HEK293 (cell line): ENCODE results near the gene CENPV.
A peak's percentile ranks its signal among the peaks of the same experiment; 100 is the strongest.

Source experiments
- CTCF ChIP-seq: fragments of 450-650 bp; formaldehyde crosslinking; IDR thresholded peaks from 2 replicates; pipeline ENCODE4 v1.5.1; 2016; ENCODE audit warnings: missing biosample characterization, missing genetic modification characterization
- FEZF1 ChIP-seq: fragments of 450-650 bp; formaldehyde crosslinking; IDR thresholded peaks from 2 replicates; pipeline ENCODE4 v1.5.1; 2016; ENCODE audit warnings: missing biosample characterization, missing genetic modification characterization
- GLI4 ChIP-seq: fragments of 450-650 bp; formaldehyde crosslinking; IDR thresholded peaks from 2 replicates; pipeline ENCODE4 v1.5.1; 2016; ENCODE audit warnings: missing biosample characterization, missing genetic modification characterization
- GLIS1 ChIP-seq: fragments of 450-650 bp; formaldehyde crosslinking; IDR thresholded peaks from 2 replicates; pipeline ENCODE4 v1.5.1; 2016; ENCODE audit warnings: missing biosample characterization, missing genetic modification characterization
- HOXA7 ChIP-seq: sonication (generic); formaldehyde crosslinking; IDR thresholded peaks from 2 replicates; pipeline ENCODE4 v1.8.1; 2022; ENCODE audit warnings: missing genetic modification reagents, borderline replicate concordance
- HOXC10 ChIP-seq: sonication (generic); formaldehyde crosslinking; IDR thresholded peaks from 2 replicates; pipeline ENCODE4 v1.8.1; 2023; ENCODE audit warnings: mild to moderate bottlenecking, missing genetic modification reagents
- IKZF3 ChIP-seq: fragments of 450-650 bp; IDR thresholded peaks from 2 replicates; pipeline ENCODE4 v1.5.0; 2018; ENCODE audit warnings: missing biosample characterization, mild to moderate bottlenecking, missing genetic modification characterization, moderate library complexity
- KLF8 ChIP-seq: fragments of 450-650 bp; formaldehyde crosslinking; IDR thresholded peaks from 2 replicates; pipeline ENCODE4 v1.5.1; 2016; ENCODE audit warnings: missing biosample characterization, missing genetic modification characterization
- MEIS1 ChIP-seq: sonication (generic); formaldehyde crosslinking; IDR thresholded peaks from 2 replicates; pipeline ENCODE4 v1.8.1; 2022; ENCODE audit warnings: missing genetic modification reagents, mild to moderate bottlenecking, borderline replicate concordance
- ZBTB21 ChIP-seq: fragments of 450-650 bp; formaldehyde crosslinking; IDR thresholded peaks from 2 replicates; pipeline ENCODE4 v1.5.1; 2017; ENCODE audit warnings: missing biosample characterization, missing genetic modification characterization
- ZBTB48 ChIP-seq: fragments of 450-650 bp; formaldehyde crosslinking; IDR thresholded peaks from 2 replicates; pipeline ENCODE4 v1.5.1; 2016; ENCODE audit warnings: missing biosample characterization, missing genetic modification characterization
- ZBTB7A ChIP-seq: fragments of 450-650 bp; formaldehyde crosslinking; IDR thresholded peaks from 2 replicates; pipeline ENCODE4 v1.5.1; 2016; ENCODE audit warnings: low read depth, missing biosample characterization, missing genetic modification characterization
- ZNF121 ChIP-seq: fragments of 450-650 bp; formaldehyde crosslinking; IDR thresholded peaks from 2 replicates; pipeline ENCODE4 v1.5.1; 2016; ENCODE audit warnings: missing biosample characterization, missing genetic modification characterization
- ZNF132 ChIP-seq: fragments of 450-650 bp; formaldehyde crosslinking; IDR thresholded peaks from 2 replicates; pipeline ENCODE4 v1.5.1; 2017; ENCODE audit warnings: missing biosample characterization, missing genetic modification characterization, borderline replicate concordance
- ZNF146 ChIP-seq: fragments of 450-650 bp; formaldehyde crosslinking; IDR thresholded peaks from 2 replicates; pipeline ENCODE4 v1.5.1; 2016; ENCODE audit warnings: missing biosample characterization, missing genetic modification characterization
- ZNF2 ChIP-seq: fragments of 450-650 bp; formaldehyde crosslinking; IDR thresholded peaks from 2 replicates; pipeline ENCODE4 v1.5.1; 2016; ENCODE audit warnings: missing biosample characterization, missing genetic modification characterization
- ZNF341 ChIP-seq: fragments of 450-650 bp; formaldehyde crosslinking; IDR thresholded peaks from 2 replicates; pipeline ENCODE4; 2016; ENCODE audit warnings: low read depth, missing biosample characterization, missing genetic modification characterization
- ZNF514 ChIP-seq: fragments of 450-650 bp; formaldehyde crosslinking; IDR thresholded peaks from 2 replicates; pipeline ENCODE4 v1.5.1; 2016; ENCODE audit warnings: missing biosample characterization, missing genetic modification characterization
- ZNF621 ChIP-seq: fragments of 450-650 bp; formaldehyde crosslinking; IDR thresholded peaks from 2 replicates; pipeline ENCODE4 v1.5.1; 2017; ENCODE audit warnings: missing biosample characterization, missing genetic modification characterization
- ZNF624 ChIP-seq: fragments of 450-650 bp; formaldehyde crosslinking; IDR thresholded peaks from 2 replicates; pipeline ENCODE4 v1.5.1; 2017; ENCODE audit warnings: missing biosample characterization, missing genetic modification characterization
- ZNF658 ChIP-seq: fragments of 450-650 bp; formaldehyde crosslinking; IDR thresholded peaks from 2 replicates; pipeline ENCODE4; 2016; ENCODE audit warnings: missing biosample characterization, missing genetic modification characterization
- ZNF707 ChIP-seq: fragments of 450-650 bp; formaldehyde crosslinking; IDR thresholded peaks from 2 replicates; pipeline ENCODE4 v1.5.1; 2016; ENCODE audit warnings: missing biosample characterization, missing genetic modification characterization
- ZNF76 ChIP-seq: fragments of 450-650 bp; formaldehyde crosslinking; IDR thresholded peaks from 2 replicates; pipeline ENCODE4; 2016; ENCODE audit warnings: low read depth, missing biosample characterization, missing genetic modification characterization, borderline replicate concordance
- ZNF791 ChIP-seq: fragments of 450-650 bp; formaldehyde crosslinking; IDR thresholded peaks from 2 replicates; pipeline ENCODE4 v1.5.1; 2016; ENCODE audit warnings: missing biosample characterization, missing genetic modification characterization
- ZNF792 ChIP-seq: fragments of 450-650 bp; formaldehyde crosslinking; IDR thresholded peaks from 2 replicates; pipeline ENCODE4 v1.5.1; 2016; ENCODE audit warnings: missing biosample characterization, missing genetic modification characterization
- TF ChIP-seq, protein P1 (sequence below): fragments of 450-650 bp; formaldehyde crosslinking; conservative IDR thresholded peaks from 2 replicates; pipeline ENCODE4 v1.5.1; 2016; ENCODE audit warnings: low read depth, missing biosample characterization, missing genetic modification characterization
- TF ChIP-seq, protein P2 (sequence below): fragments of 450-650 bp; formaldehyde crosslinking; conservative IDR thresholded peaks from 2 replicates; pipeline ENCODE4 v1.5.1; 2016; ENCODE audit warnings: low read depth, missing biosample characterization, missing genetic modification characterization
- TF ChIP-seq, protein P3 (sequence below): fragments of 450-650 bp; formaldehyde crosslinking; IDR thresholded peaks from 2 replicates; pipeline ENCODE4 v1.5.1; 2016; ENCODE audit warnings: missing biosample characterization, missing genetic modification characterization
- TF ChIP-seq, protein P4 (sequence below): fragments of 450-650 bp; formaldehyde crosslinking; IDR thresholded peaks from 2 replicates; pipeline ENCODE4 v1.5.1; 2016; ENCODE audit warnings: missing biosample characterization, missing genetic modification characterization

The CENPV gene

GRCh38 chr17:16352303-16352666 lies 984 bp downstream of the CENPV start (continued):
- no peak for TF ChIP-seq HOXA7 (CRISPR knock-in tag)
- TF ChIP-seq, protein P1, sequence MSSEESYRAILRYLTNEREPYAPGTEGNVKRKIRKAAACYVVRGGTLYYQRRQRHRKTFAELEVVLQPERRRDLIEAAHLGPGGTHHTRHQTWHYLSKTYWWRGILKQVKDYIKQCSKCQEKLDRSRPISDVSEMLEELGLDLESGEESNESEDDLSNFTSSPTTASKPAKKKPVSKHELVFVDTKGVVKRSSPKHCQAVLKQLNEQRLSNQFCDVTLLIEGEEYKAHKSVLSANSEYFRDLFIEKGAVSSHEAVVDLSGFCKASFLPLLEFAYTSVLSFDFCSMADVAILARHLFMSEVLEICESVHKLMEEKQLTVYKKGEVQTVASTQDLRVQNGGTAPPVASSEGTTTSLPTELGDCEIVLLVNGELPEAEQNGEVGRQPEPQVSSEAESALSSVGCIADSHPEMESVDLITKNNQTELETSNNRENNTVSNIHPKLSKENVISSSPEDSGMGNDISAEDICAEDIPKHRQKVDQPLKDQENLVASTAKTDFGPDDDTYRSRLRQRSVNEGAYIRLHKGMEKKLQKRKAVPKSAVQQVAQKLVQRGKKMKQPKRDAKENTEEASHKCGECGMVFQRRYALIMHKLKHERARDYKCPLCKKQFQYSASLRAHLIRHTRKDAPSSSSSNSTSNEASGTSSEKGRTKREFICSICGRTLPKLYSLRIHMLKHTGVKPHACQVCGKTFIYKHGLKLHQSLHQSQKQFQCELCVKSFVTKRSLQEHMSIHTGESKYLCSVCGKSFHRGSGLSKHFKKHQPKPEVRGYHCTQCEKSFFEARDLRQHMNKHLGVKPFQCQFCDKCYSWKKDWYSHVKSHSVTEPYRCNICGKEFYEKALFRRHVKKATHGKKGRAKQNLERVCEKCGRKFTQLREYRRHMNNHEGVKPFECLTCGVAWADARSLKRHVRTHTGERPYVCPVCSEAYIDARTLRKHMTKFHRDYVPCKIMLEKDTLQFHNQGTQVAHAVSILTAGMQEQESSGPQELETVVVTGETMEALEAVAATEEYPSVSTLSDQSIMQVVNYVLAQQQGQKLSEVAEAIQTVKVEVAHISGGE (tag by site-specific recombination): peak; percentile 40
- TF ChIP-seq, protein P2, sequence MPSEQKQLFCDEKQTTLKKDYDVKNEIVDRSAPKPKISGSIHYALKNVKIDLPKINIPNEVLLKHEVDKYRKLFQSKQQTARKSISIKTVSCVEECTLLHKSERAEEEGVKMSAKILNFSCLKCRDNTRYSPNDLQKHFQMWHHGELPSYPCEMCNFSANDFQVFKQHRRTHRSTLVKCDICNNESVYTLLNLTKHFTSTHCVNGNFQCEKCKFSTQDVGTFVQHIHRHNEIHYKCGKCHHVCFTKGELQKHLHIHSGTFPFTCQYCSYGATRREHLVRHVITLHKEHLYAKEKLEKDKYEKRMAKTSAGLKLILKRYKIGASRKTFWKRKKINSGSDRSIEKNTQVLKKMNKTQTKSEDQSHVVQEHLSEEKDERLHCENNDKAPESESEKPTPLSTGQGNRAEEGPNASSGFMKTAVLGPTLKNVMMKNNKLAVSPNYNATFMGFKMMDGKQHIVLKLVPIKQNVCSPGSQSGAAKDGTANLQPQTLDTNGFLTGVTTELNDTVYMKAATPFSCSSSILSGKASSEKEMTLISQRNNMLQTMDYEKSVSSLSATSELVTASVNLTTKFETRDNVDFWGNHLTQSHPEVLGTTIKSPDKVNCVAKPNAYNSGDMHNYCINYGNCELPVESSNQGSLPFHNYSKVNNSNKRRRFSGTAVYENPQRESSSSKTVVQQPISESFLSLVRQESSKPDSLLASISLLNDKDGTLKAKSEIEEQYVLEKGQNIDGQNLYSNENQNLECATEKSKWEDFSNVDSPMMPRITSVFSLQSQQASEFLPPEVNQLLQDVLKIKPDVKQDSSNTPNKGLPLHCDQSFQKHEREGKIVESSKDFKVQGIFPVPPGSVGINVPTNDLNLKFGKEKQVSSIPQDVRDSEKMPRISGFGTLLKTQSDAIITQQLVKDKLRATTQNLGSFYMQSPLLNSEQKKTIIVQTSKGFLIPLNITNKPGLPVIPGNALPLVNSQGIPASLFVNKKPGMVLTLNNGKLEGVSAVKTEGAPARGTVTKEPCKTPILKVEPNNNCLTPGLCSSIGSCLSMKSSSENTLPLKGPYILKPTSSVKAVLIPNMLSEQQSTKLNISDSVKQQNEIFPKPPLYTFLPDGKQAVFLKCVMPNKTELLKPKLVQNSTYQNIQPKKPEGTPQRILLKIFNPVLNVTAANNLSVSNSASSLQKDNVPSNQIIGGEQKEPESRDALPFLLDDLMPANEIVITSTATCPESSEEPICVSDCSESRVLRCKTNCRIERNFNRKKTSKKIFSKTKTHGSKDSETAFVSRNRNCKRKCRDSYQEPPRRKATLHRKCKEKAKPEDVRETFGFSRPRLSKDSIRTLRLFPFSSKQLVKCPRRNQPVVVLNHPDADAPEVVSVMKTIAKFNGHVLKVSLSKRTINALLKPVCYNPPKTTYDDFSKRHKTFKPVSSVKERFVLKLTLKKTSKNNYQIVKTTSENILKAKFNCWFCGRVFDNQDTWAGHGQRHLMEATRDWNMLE (tag by site-specific recombination): no peak
- no peak for TF ChIP-seq ZNF707
- TF ChIP-seq, protein P3, sequence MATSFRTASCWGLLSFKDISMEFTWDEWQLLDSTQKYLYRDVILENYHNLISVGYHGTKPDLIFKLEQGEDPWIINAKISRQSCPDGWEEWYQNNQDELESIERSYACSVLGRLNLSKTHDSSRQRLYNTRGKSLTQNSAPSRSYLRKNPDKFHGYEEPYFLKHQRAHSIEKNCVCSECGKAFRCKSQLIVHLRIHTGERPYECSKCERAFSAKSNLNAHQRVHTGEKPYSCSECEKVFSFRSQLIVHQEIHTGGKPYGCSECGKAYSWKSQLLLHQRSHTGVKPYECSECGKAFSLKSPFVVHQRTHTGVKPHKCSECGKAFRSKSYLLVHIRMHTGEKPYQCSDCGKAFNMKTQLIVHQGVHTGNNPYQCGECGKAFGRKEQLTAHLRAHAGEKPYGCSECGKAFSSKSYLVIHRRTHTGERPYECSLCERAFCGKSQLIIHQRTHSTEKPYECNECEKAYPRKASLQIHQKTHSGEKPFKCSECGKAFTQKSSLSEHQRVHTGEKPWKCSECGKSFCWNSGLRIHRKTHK (tag by site-specific recombination): no peak
- TF ChIP-seq KLF8 (tag by site-specific recombination): no peak
- peak; percentile 36 for TF ChIP-seq FEZF1
- peak; percentile 76 for TF ChIP-seq ZNF341
- TF ChIP-seq ZNF121 (tag by site-specific recombination): no peak
- no peak for TF ChIP-seq ZNF791 (tag by site-specific recombination)
- TF ChIP-seq ZNF621 (tag by site-specific recombination): no peak
- 0 out of 2 replicates have a peak, but pooled peaks have one; percentile 43 for TF ChIP-seq GLI4
- no peak for TF ChIP-seq ZNF132 (tag by site-specific recombination)
- TF ChIP-seq CTCF (tag by site-specific recombination): no peak
- no peak for TF ChIP-seq ZNF514 (tag by site-specific recombination)
- no peak for TF ChIP-seq ZNF792 (tag by site-specific recombination)
- no peak; the same call in 1 of the 2 replicates for TF ChIP-seq GLIS1 (tag by site-specific recombination)
- no peak for TF ChIP-seq ZNF2 (tag by site-specific recombination)
- TF ChIP-seq, protein P4, sequence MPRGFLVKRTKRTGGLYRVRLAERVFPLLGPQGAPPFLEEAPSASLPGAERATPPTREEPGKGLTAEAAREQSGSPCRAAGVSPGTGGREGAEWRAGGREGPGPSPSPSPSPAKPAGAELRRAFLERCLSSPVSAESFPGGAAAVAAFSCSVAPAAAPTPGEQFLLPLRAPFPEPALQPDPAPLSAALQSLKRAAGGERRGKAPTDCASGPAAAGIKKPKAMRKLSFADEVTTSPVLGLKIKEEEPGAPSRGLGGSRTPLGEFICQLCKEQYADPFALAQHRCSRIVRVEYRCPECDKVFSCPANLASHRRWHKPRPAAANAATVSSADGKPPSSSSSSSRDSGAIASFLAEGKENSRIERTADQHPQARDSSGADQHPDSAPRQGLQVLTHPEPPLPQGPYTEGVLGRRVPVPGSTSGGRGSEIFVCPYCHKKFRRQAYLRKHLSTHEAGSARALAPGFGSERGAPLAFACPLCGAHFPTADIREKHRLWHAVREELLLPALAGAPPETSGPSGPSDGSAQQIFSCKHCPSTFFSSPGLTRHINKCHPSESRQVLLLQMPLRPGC: no peak
- no peak for TF ChIP-seq HOXC10 (CRISPR knock-in tag)
- TF ChIP-seq ZNF624: no peak
- TF ChIP-seq ZBTB48 (tag by site-specific recombination): 0 out of 2 replicates have a peak, but pooled peaks have one; percentile 55
- TF ChIP-seq ZBTB7A (tag by site-specific recombination): no peak
- no peak for TF ChIP-seq ZNF658 (tag by site-specific recombination)
- TF ChIP-seq MEIS1 (CRISPR knock-in tag): no peak
- TF ChIP-seq IKZF3: peak; percentile 85
- no peak for TF ChIP-seq ZBTB21 (tag by site-specific recombination)
- TF ChIP-seq ZNF146 (tag by site-specific recombination): peak; percentile 33; the same call in 1 of the 2 replicates
- no peak for TF ChIP-seq ZNF76 (tag by site-specific recombination)
